Cardiac fibroblast (primary cell): ENCODE measurements around the gene MIGA1.
"Not testable (repeated sequence)": the region's sequence is repeated elsewhere in the genome, so short reads cannot be mapped to it uniquely, and the experiment has no call there.

Experiments used
- DNase-seq, 2 donors: peaks; one replicate each; pipeline versions ENCODE4 v3.0.0 to v3.0.0-alpha.2; 2010; ENCODE audit warnings: low read depth in 2 of 2
- H3K4me3 ChIP-seq, 2 donors: replicated peaks in 1 of 2; 1 replicate in 1 of 2; 2 replicates in 1 of 2; pipeline ENCODE4 v1.5.1; 2011; ENCODE audit warnings: low read depth in 2 of 2, low read length in 2 of 2, mild to moderate bottlenecking in 2 of 2, moderate library complexity in 1 of 2
- CTCF ChIP-seq: IDR thresholded peaks from one replicate; pipeline ENCODE4 v1.5.1; 2011; ENCODE audit warnings: low read depth, mild to moderate bottlenecking, low read length, inconsistent platforms

The MIGA1 gene

GRCh38 chr1:77779529-77780281 is at the start of gene MIGA1:
Gene MIGA1, plus strand, starts transcription at chr1:77779649. Its CDS starts 3,604 bp downstream, at chr1:77783253.
- peak; percentile 91 to 94 for DNase-seq
- H3K4me3 ChIP-seq = peak within 1 kb of the TSS; percentile 91 to 97
- TF ChIP-seq CTCF = no peak

GRCh38 chr1:77732090-77732489 is 47.4 kb upstream of the MIGA1 start:
- TF ChIP-seq CTCF = no peak
- H3K4me3 ChIP-seq = no peak overlapping the region
- DNase-seq = no peak

GRCh38 chr1:77739235-77739634 is 40.2 kb upstream of the MIGA1 start:
- H3K4me3 ChIP-seq = no peak overlapping the region
- TF ChIP-seq CTCF = no peak
- no peak for DNase-seq

- no peak overlapping the region for H3K4me3 ChIP-seq
- TF ChIP-seq CTCF = no peak
- no peak for DNase-seq
Measured at GRCh38 chr1:77741316-77741715, 38.1 kb upstream of the MIGA1 start.

GRCh38 chr1:77742011-77742555 is 37.4 kb upstream of the MIGA1 start:
- DNase-seq = no peak
- TF ChIP-seq CTCF = no peak
- no peak overlapping the region for H3K4me3 ChIP-seq

- no peak for DNase-seq
- no peak overlapping the region for H3K4me3 ChIP-seq
- no peak for TF ChIP-seq CTCF
Measured at GRCh38 chr1:77744576-77744975, 34.9 kb upstream of the MIGA1 start.

GRCh38 chr1:77749489-77749888 is 30.0 kb upstream of the MIGA1 start:
- H3K4me3 ChIP-seq, DNase-seq: not testable (repeated sequence)
